DOHH2 (cell line): ENCODE measurements around the gene INTS15.

Experiments used
- CTCF ChIP-seq: fragments of 200-600 bp; sonication (generic); IDR thresholded peaks from one replicate; pipeline ENCODE4 v1.5.1; 2014; ENCODE audit warnings: antibody characterized with exemption, mild to moderate bottlenecking, low read depth, low read length; ENCODE audit not compliant: poor library complexity, severe bottlenecking
- EZH2phosphoT487 ChIP-seq: fragments of 200-600 bp; sonication (generic); IDR thresholded peaks from 2 replicates; pipeline ENCODE4 v1.6.1; 2017; ENCODE audit warnings: borderline replicate concordance, mild to moderate bottlenecking, antibody characterized with exemption, low read length, moderate library complexity, mixed read lengths

GRCh38 chr7:6589829-6590644, at the start of gene INTS15:
- TF ChIP-seq CTCF = no peak
- no peak for TF ChIP-seq EZH2phosphoT487
